Measurements from ENCODE around the gene FAM72A.
"Not testable (repeated sequence)": the region's sequence is repeated elsewhere in the genome, so short reads cannot be mapped to it uniquely, and the experiment has no call there.

- not testable (repeated sequence) for TF ChIP-seq CTCF, POLR2A (IDR thresholded peaks at IDR 0.05)
Observed at GRCh38 chr1:206246129-206246886, 43.7 kb upstream of the FAM72A start.
